Measurements from ENCODE around the gene SERPINB13. TPM values are rescaled to one million over a fixed set of nuclear protein-coding genes. Genes with fewer than 3 reads are reported as not detected.
"Not testable (repeated sequence)": the region's sequence is repeated elsewhere in the genome, so short reads cannot be mapped to it uniquely, and the experiment has no call there.

Gene SERPINB13
- total RNA-seq, 2 donors from 2014 or later: not detected

GRCh38 chr18:63641157-63641680, 54.1 kb downstream of the SERPINB13 start:
- DNase-seq; intact Hi-C loops (cut with DNase I); ATAC-seq: not testable (repeated sequence)

- DNase-seq; intact Hi-C loops (cut with DNase I); ATAC-seq: not testable (repeated sequence)
These were observed 55.7 kb downstream of the SERPINB13 start for GRCh38 chr18:63642668-63643356.

- intact Hi-C loops (cut with DNase I); ATAC-seq; DNase-seq: not testable (repeated sequence)
These were observed 57.0 kb downstream of the SERPINB13 start, which contains the start of gene SERPINB4 for GRCh38 chr18:63644142-63644541. Gene SERPINB4 (minus strand): TSS chr18:63644256. CDS start chr18:63643577, 679 bp downstream.

GRCh38 chr18:63644694-63645093, 57.6 kb downstream of the SERPINB13 start:
- DNase-seq; intact Hi-C loops (cut with DNase I); ATAC-seq: not testable (repeated sequence)

DNA sequence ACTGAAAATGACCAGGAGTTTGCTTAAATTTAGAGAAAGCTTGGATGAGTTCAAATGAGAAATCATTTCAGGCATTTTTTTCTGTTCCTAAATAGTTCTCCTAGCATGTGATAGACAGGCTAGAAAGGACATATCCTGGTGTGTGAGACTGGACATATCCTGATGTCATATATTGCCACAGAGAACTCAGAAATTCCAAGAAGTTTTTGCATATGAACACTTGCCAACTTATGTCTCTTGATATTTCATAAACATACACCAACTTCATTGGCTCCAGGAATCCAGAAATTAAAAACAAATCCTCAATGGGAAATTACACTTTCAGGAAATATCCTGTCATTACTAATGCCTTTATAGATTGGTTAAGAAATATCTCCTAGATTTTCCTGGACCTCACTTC, 59.8 kb downstream of the SERPINB13 start:
- ATAC-seq: no peak
- DNase-seq: no peak
- intact Hi-C loops (cut with DNase I): no loop called here

- ATAC-seq (no peak), DNase-seq (no peak)
- intact Hi-C loops (cut with DNase I): no loop called here
These were observed 61.1 kb downstream of the SERPINB13 start for GRCh38 chr18:63648241-63648640.

Other genes with a start within 250 kb of the SERPINB13 start
- 10 to 100 TPM; 48.0 to 58.1 TPM for gene KDSR, start 220.1 kb upstream of the SERPINB13 start, total RNA-seq
- 10 to 100 TPM; 21.4 to 28.5 TPM for gene VPS4B, start 164.9 kb upstream of the SERPINB13 start, total RNA-seq
- not detected for gene SERPINB5, start 110.4 kb upstream of the SERPINB13 start, total RNA-seq
- gene SERPINB12, start 45.0 kb upstream of the SERPINB13 start, total RNA-seq: not detected
- not detected for gene SERPINB4, start 56.9 kb downstream of the SERPINB13 start, total RNA-seq
- not detected for gene SERPINB3, start 74.5 kb downstream of the SERPINB13 start, total RNA-seq
- not detected for gene SERPINB11, start 115.6 kb downstream of the SERPINB13 start, total RNA-seq
- not detected for gene SERPINB7, start 188.1 kb downstream of the SERPINB13 start, total RNA-seq